Esophagus squamous epithelium (tissue), 5 donors: Measurements from ENCODE around the gene MRPL57. TPM values are rescaled to one million over a fixed set of nuclear protein-coding genes. Genes with fewer than 3 reads are reported as not detected.
"Not testable (repeated sequence)": the region's sequence is repeated elsewhere in the genome, so short reads cannot be mapped to it uniquely, and the experiment has no call there.

Source experiments
- DNase-seq: peaks from one replicate; lab custom pipeline; 2025; lab: John Stamatoyannopoulos, UW
- H3K27ac ChIP-seq, 4 donors: fragments of 200-600 bp; sonication (generic); one replicate each; pipeline ENCODE4 v1.5.1; 2016 to 2019; ENCODE audit warnings: mild to moderate bottlenecking in 1 of 4
- H3K27me3 ChIP-seq, 4 donors: fragments of 200-600 bp; sonication (generic); 1 replicate in 3 of 4; 2 replicates in 1 of 4; pipeline versions ENCODE4 v1.5.1 to v1.6.0; 2017 to 2021; ENCODE audit warnings: antibody characterized with exemption in 1 of 4
- H3K36me3 ChIP-seq, 3 donors: fragments of 200-600 bp; sonication (generic); one replicate each; pipeline ENCODE4 v1.5.1; 2016 to 2019
- H3K4me1 ChIP-seq, 3 donors: fragments of 200-600 bp; sonication (generic); one replicate each; pipeline ENCODE4 v1.5.1; 2017 to 2019
- H3K4me3 ChIP-seq, 4 donors: fragments of 200-600 bp; sonication (generic); 1 replicate in 3 of 4; 2 replicates in 1 of 4; pipeline ENCODE4 v1.5.1; 2016 to 2019; ENCODE audit warnings: mild to moderate bottlenecking in 2 of 4, moderate library complexity in 1 of 4
- H3K9me3 ChIP-seq, 3 donors: fragments of 200-600 bp; sonication (generic); one replicate each; pipeline ENCODE4 v1.5.1; 2016 to 2019
- POLR2A ChIP-seq, 4 donors: fragments of 450-650 bp; IDR thresholded peaks; one replicate each; pipeline ENCODE4 v1.6.1; 2017; ENCODE audit warnings: antibody characterized with exemption in 4 of 4, mild to moderate bottlenecking in 4 of 4, moderate library complexity in 3 of 4
- WGBS, 2 donors: methylation state at CpG; one replicate each; pipeline ENCODE4 v1.1.5; 2018; 5-methylcytosine and 5-hydroxymethylcytosine counted together
- intact Hi-C: fragments of 100-400 bp; cut with DNase I; formaldehyde crosslinking; loops from one replicate; pipeline ENCODE4 v1.15.0; 2022
- total RNA-seq, 4 donors: library from RNA; depleted of rRNA; stranded (reverse); fragments of >200 nt; gene quantifications; one replicate each; pipeline ENCODE4 v1.1.0, GENCODE V29; 2016
- TF ChIP-seq, protein P1 (sequence below), 6 experiments: fragments of 450-650 bp in 4 of 6; fragments of 200-600 bp in 2 of 6; sonication (generic) in 2 of 6; IDR thresholded peaks; one replicate each; pipeline ENCODE4 v1.5.1; 2016 to 2019; ENCODE audit warnings: antibody characterized with exemption in 6 of 6, mild to moderate bottlenecking in 4 of 6, moderate library complexity in 4 of 6
- donor health status: DM: yes; HTN: yes; CAD: no.

MRPL57 gene
- total RNA-seq, 4 donors from 2014 or later, result 26.2 to 38.6 (median 30.8) TPM

- Histone ChIP-seq H3K9me3 (no peaks in the 10 kb centered on the region), H3K27me3 (no peaks in the 10 kb centered on the region), H3K27ac (no peak overlapping the region), H3K4me3 (no peak overlapping the region), H3K36me3 (peaks cover 0 to 49% (median 14%) of the 10 kb centered on the region in 3 donors), H3K4me1 (peaks cover 0 to 17% (median 0%) of the 10 kb centered on the region in 3 donors)
- 45 to 64% methylated on average over 1 of the region's 1 CpG for WGBS, 2 donors
- DNase-seq, result no peak
- intact Hi-C loops, result no loop called here
- no peak for TF ChIP-seq POLR2A (IDR thresholded peaks at IDR 0.05)
- TF ChIP-seq, protein P1, sequence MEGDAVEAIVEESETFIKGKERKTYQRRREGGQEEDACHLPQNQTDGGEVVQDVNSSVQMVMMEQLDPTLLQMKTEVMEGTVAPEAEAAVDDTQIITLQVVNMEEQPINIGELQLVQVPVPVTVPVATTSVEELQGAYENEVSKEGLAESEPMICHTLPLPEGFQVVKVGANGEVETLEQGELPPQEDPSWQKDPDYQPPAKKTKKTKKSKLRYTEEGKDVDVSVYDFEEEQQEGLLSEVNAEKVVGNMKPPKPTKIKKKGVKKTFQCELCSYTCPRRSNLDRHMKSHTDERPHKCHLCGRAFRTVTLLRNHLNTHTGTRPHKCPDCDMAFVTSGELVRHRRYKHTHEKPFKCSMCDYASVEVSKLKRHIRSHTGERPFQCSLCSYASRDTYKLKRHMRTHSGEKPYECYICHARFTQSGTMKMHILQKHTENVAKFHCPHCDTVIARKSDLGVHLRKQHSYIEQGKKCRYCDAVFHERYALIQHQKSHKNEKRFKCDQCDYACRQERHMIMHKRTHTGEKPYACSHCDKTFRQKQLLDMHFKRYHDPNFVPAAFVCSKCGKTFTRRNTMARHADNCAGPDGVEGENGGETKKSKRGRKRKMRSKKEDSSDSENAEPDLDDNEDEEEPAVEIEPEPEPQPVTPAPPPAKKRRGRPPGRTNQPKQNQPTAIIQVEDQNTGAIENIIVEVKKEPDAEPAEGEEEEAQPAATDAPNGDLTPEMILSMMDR (IDR thresholded peaks at IDR 0.05), result no peak
Measured at GRCh38 chr13:21149568-21149967, 26.9 kb upstream of the MRPL57 start.

- H3K9me3 ChIP-seq, result no peaks in the 10 kb centered on the region
- H3K27me3 ChIP-seq, result no peaks in the 10 kb centered on the region
- no peak overlapping the region for H3K27ac ChIP-seq
- intact Hi-C loops, result no loop called here
- DNase-seq, result no peak
- TF ChIP-seq, protein P1 (IDR thresholded peaks at IDR 0.05), result no peak
- no peak for TF ChIP-seq POLR2A (IDR thresholded peaks at IDR 0.05)
- no peak overlapping the region for H3K4me3 ChIP-seq
- 73 to 83% methylated on average over 1 of the region's 1 CpG for WGBS, 2 donors
- peaks cover 0 to 12% (median 0%) of the 10 kb centered on the region in 3 donors for H3K4me1 ChIP-seq
- H3K36me3 ChIP-seq, result peaks cover 0 to 45% (median 14%) of the 10 kb centered on the region in 3 donors
Measured at GRCh38 chr13:21150013-21150412, 26.4 kb upstream of the MRPL57 start.

GRCh38 chr13:21152251-21152899 is 24.1 kb upstream of the MRPL57 start:
- H3K9me3 ChIP-seq, result no peaks in the 10 kb centered on the region
- TF ChIP-seq, protein P1 (IDR thresholded peaks at IDR 0.05), result no peak
- TF ChIP-seq POLR2A (IDR thresholded peaks at IDR 0.05), result no peak
- DNase-seq, result no peak
- WGBS, 2 donors, result 83 to 92% methylated on average over 7 of the region's 8 CpGs
- H3K27ac ChIP-seq, result no peak overlapping the region
- intact Hi-C loops, result no loop called here
- H3K4me1 ChIP-seq, result no peaks in the 10 kb centered on the region
- H3K4me3 ChIP-seq, result no peak overlapping the region
- no peaks in the 10 kb centered on the region for H3K27me3 ChIP-seq
- H3K36me3 ChIP-seq, result peaks cover 0 to 21% (median 6%) of the 10 kb centered on the region in 3 donors

GRCh38 chr13:21164631-21165030 is 11.8 kb upstream of the MRPL57 start:
- no peaks in the 10 kb centered on the region for H3K9me3 ChIP-seq
- H3K36me3 ChIP-seq, result no peaks in the 10 kb centered on the region
- H3K4me3 ChIP-seq, result no peak overlapping the region
- H3K27me3 ChIP-seq, result no peaks in the 10 kb centered on the region
- WGBS, 2 donors, result 73 to 79% methylated on average over 4 of the region's 4 CpGs
- no peak overlapping the region for H3K27ac ChIP-seq
- TF ChIP-seq POLR2A (IDR thresholded peaks at IDR 0.05), result no peak
- TF ChIP-seq, protein P1 (IDR thresholded peaks at IDR 0.05), result no peak
- intact Hi-C loops, result no loop called here
- no peak for DNase-seq
- no peaks in the 10 kb centered on the region for H3K4me1 ChIP-seq

- WGBS, 2 donors, result 69 to 82% methylated on average over 4 of the region's 4 CpGs
- not testable (repeated sequence) for H3K9me3 ChIP-seq
Measured at GRCh38 chr13:21165606-21166005, 10.9 kb upstream of the MRPL57 start.

More at GRCh38 chr13:21165606-21166005, 10.9 kb upstream of the MRPL57 start:
- H3K36me3 ChIP-seq, H3K27me3 ChIP-seq, DNase-seq, H3K4me3 ChIP-seq, H3K27ac ChIP-seq, intact Hi-C loops, H3K4me1 ChIP-seq: not testable (repeated sequence)
